GM18526 (cell line): ENCODE measurements around the gene ADH5.

Experiments
- POLR2A ChIP-seq: IDR thresholded peaks from 3 replicates; pipeline ENCODE4 v1.6.1; 2011; ENCODE audit not compliant: insufficient read length; ENCODE audit errors: extremely low read depth

Gene ADH5

GRCh38 chr4:99084595-99084994 lies 4.0 kb downstream of the ADH5 start:
- no peak for TF ChIP-seq POLR2A

DNA sequence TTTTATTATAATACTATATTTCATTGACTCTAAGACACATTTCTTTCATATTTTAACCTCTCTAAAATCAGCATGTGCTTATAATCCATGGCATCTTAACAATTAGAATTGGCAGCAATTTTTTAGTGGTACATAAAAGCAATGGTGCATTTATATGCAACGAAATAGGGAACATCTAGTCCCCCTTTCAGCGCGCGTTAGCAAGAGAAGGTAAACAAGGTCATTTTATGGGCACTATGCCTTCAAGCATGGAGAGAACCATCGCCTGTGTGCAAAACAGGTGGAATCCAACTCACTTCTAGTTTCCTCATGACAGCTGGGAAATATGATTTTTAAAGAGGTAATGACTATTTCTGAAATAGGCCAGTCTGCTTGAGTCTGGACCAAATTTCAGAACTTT lies 6.4 kb downstream of the ADH5 start:
- TF ChIP-seq POLR2A: no peak

DNA sequence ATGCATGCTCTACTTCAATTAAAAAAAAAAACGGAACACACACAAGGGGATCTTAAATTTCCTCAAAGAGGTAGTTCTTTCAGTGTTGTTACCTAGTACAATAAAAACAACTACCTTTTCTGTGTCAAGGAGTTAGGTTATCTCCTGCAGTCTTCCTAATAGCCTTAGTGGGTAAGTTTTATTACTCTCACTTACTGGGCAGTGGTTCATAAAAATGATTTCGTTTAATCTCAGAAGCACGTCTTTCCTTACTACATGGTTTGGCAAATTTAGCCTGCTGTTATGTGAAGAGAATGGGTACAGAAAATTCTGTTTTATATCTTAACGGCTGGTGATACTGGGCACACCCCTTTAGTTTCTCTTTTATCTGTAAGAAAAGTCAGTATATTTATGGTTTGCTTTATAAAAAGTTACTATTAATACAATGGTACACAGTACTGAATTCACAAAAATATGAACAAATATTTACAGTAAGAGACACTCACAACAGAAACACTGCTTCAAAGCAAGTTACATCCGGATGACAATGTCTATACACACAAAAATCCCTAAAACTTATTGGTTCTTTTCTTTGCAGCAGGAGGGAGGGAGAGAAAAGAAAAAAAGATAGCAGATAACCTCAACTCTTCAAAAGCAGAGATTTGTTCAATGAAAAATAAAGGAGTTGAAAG lies 8.8 kb downstream of the ADH5 start:
- TF ChIP-seq POLR2A: no peak

- no peak for TF ChIP-seq POLR2A
Measured at GRCh38 chr4:99078931-99079624, 9.5 kb downstream of the ADH5 start.

GRCh38 chr4:99078336-99078735 lies 10.3 kb downstream of the ADH5 start:
- no peak for TF ChIP-seq POLR2A

DNA sequence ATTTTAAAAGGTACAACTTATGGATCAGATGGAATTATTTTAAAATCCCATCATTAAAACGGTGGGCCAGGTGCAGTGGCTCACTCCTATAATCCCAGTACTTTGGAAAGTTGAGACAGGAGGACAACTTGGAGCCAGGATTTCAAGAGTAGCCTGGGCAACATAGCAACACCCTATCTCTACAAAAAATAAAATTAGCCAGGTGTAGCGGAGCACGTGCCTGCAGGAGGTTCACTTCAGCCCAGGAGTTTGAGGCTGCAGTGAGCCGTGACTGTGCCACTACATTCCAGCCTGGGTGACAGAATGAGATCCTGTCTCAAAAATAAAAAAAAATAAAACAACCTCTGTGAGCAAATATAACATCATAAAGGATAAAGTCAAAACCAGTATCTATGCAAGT lies 11.4 kb downstream of the ADH5 start:
- no peak for TF ChIP-seq POLR2A

DNA sequence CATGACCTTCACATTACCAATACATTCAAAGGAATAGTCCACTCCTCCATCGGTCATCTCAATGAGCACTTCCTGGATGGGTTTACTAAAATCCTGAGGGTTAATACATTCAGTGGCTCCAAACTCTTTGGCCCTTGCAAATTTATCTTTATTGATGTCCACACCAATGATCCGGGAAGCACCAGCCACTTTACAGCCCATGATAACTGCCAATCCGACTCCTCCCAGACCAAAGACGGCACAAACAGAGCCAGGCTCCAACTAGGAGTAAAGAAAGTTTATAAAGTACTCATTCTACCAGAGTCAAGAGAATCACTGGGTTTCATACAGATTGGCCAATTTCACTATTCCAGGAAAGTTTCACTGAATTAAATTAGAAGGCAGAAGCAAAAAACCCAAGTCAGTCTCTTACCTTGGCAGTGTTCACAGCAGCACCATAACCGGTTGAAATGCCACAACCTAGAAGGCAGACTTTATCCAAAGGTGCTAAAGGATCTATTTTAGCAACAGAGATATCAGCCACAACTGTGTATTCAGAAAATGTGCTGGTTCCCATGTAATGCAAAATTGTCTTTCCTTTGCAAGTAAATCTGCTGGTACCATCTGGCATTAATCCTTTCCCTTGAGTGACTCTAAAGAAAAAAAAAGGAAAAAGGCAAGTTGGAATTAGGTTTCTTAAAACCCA lies 12.2 kb downstream of the ADH5 start:
- TF ChIP-seq POLR2A: no peak

- TF ChIP-seq POLR2A: no peak
Measured at GRCh38 chr4:99074816-99075215, 13.8 kb downstream of the ADH5 start.

DNA sequence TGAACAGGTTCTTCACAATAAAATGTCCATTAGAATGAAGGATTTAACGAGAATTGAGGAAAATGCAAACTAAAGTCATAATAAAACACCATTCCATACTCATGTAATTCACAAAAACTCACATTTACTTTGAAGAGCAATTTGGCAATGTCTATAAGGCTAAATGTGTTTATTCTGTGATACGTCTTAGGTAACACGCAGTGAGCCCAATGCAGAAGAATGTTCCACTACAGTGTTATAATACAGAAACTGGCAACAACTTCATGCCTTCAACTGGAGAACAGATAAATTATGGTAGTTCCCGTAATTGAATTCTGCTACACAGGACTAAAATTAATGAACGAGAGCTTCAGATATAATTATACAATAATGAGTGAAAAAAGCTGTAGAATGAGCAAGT lies 17.4 kb downstream of the ADH5 start:
- TF ChIP-seq POLR2A: no peak

DNA sequence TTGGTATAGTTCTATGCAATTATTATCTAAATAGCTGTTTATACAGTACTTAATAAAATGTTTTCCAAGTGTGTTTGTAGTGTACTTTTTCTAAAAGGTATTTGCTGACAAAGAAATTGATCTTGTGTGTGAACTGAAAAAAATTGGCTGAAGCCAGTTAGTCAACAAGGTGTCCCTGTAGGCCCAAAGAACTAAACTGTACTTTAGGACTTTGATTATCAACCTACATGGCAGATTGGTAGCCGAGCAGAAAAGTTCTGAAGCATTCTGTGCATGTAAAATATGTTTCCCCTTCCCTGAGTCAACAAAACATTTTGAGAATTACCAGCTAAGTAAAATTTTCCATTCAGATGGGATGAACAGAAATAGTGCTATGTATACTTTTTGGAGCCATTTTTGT lies 21.0 kb downstream of the ADH5 start:
- no peak for TF ChIP-seq POLR2A

DNA sequence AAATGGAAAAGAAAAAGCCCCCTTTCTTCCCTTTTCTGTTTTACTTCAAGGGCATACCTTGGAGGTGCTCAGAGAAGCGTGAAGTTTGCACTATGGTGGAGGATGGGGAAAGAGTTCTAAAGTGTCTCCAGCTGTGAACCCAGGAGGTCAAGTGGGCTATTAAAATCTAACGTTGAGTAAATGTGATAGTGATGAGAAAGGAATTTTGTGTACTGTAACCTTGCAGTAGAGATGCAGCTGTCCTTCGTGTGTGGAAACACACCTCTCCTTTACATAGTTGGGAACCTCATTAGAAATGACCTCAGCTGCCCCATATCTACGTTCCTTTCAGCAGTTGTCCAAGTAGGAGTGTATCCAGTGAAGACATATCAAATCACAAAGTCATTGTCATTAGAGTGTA lies 26.5 kb downstream of the ADH5 start:
- no peak for TF ChIP-seq POLR2A

- no peak for TF ChIP-seq POLR2A
Measured at GRCh38 chr4:99061048-99061700, 27.4 kb downstream of the ADH5 start.

GRCh38 chr4:99059550-99059949 lies 29.0 kb downstream of the ADH5 start:
- no peak for TF ChIP-seq POLR2A

GRCh38 chr4:99058228-99058627 lies 30.4 kb downstream of the ADH5 start:
- no peak for TF ChIP-seq POLR2A

DNA sequence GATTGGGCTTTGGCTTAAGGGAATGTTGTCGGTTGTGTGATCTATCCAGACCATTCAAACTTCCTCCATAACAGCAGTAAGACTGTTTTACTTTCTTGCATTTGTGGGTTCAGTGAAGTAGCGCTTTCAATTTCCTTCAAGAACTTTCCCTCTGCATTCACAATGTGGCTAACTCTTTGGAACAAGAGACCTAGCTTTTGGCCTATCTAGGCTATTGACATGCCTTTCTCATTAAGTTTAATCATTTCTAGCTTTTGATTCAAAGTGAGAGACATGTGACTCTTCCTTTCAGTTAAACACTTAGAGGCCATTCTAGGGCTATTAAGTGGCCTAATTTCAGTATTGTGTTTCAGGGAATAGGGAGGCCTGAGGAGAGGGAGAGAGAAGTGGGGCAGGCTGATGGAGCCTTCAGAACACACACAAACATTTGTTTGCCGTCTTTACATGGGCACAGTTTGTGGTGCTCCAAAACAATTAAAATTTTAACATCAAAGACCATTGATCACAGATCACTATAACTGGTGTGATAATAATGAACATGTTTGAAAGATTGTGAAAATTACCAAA lies 34.1 kb downstream of the ADH5 start:
- TF ChIP-seq POLR2A: no peak
